Activated CD4-positive, CD25-positive, alpha-beta regulatory T cell treated with anti-CD3 and anti-CD28 coated beads, Interleukin-2, amount 50 U/mL, for 72 hours (primary cell): ENCODE data around the gene TRIO.
"Not testable (repeated sequence)": the region's sequence is repeated elsewhere in the genome, so short reads cannot be mapped to it uniquely, and the experiment has no call there.

Experiments used
- DNase-seq: peaks from one replicate; pipeline ENCODE4 v3.0.0; 2021

The TRIO gene

GRCh38 chr5:14142827-14143545 is at the start of gene TRIO:
TSS of gene TRIO (plus strand) at chr5:14143342. CDS start at chr5:14143726, 384 bp downstream.
- peak; percentile 84 for DNase-seq

DNA sequence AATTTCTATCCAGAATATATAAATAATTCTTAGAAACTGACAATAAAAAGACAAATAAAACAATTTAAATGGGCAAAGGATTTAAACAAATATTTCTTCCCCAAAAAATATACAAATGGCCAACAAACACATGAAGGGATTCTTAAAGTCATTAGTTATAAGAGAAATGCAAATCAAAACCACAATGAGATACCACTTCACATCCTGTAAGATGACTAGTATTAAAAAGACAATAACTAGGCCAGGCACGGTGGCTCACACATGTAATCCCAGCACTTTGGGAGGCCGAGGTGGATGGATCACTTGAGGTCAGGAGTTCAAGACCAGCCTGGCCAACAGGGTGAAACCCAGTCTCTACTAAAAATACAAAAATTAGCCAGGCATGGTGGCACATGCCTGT is 45.8 kb upstream of the TRIO start:
- not testable (repeated sequence) for DNase-seq

GRCh38 chr5:14097998-14098471 is 45.1 kb upstream of the TRIO start:
- no peak for DNase-seq

- no peak for DNase-seq
These were observed 42.9 kb upstream of the TRIO start for GRCh38 chr5:14100281-14100680.

- DNase-seq: no peak
These were observed 41.2 kb upstream of the TRIO start for GRCh38 chr5:14101922-14102321.

- no peak for DNase-seq
These were observed 40.5 kb upstream of the TRIO start for GRCh38 chr5:14102666-14103065.

DNA sequence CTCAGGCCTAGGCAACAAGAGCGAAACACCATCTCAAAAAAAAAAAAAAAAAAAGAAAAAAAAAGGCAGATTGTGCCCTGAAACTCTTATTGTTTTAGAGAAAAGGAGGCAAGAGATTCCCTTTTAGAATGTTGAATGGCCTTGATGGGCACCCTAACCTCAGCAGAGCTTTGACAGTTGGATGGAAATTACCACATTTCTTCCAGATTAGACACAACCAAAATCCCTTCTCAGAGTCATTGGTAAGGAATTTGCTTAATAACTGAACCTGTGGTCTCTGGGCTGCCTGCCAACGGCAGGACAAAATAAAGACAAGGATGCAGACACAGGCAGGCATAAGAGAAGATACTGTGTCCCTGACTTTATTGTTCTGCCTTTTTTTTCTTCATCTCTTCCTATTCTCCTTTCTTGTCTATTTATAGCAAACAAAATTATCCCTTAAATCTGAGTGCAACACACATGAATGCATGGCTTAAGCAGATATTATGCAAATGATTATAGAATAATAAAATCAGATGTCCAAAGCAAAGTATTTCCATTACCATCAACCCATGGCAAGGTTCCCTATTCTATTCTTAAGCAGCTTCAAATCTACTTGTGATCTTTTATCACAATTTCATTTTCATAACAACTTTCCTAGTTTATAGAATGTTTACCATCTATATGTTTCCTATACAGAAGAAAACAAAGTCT is 37.3 kb upstream of the TRIO start:
- no peak for DNase-seq

GRCh38 chr5:14107536-14107935 is 35.6 kb upstream of the TRIO start:
- no peak for DNase-seq

DNA sequence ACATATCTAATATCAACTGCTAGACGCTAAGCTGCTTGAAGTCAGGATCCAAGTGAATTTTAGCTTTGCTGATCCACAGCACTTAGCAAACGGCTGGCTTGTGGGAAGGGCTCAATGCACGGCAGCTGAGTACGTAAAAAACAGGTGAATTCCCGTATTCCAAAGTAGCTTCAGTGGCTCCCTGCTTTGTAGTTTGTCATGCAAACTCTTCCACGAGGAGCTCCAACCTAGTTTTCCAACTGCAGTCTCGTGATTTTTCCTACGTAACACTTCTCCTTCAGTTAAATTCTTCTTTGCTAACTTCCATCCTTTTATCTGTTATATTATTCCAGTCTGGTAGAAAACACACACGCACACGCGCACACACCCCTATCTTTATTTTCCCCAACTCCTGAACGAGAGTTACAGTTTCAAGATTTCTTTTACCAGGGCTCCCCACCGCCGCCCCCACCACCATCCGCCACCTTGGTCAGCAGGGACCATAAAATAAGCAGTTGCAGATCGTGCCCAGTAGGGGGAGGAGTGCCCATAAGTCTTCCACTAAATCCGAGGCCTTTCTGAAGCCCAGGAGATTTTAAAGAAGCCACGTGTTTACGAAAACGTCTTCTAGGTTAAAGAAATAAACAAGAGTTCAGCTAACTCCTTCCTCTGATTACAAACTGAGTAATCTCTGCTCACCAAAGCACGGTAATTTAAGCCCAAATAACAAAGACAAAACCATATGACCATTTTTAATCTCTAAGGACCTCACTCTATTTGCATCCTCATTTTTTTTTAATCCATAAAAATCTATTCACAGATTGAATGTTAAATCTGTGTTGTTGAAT is 34.8 kb upstream of the TRIO start:
- DNase-seq: no peak

DNA sequence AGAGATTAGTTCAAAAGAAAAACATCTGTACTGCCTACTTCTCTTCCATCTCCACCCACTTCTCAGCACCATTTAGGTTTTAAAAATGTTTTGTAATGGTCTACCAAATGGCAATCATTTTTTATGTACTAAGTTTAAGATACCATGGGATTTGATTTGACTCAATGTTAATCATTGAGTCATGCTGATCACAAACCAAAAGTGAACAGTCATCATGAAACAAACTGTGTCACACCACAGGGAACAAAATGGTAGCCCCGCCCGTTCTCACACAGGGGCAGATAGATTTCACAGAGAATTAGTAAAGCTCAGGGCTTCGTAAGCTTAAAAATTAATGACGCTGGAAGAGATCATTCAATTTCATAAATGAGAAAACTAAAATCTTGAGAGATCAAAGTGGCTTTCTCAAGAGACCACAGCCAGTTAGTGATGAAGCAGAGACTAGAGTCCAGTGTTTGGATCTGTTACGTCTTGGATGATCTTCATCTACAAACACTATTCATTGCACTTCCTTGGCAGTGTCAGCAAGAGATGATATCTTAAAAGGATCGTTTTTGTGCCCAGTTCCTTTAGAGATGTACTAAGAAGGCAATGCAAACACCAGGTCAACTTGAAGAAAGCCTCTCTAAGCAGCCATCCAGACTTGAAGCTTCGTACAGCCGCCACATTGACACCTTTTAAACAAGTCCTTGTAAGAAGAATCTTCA is 33.9 kb upstream of the TRIO start:
- no peak for DNase-seq

DNA sequence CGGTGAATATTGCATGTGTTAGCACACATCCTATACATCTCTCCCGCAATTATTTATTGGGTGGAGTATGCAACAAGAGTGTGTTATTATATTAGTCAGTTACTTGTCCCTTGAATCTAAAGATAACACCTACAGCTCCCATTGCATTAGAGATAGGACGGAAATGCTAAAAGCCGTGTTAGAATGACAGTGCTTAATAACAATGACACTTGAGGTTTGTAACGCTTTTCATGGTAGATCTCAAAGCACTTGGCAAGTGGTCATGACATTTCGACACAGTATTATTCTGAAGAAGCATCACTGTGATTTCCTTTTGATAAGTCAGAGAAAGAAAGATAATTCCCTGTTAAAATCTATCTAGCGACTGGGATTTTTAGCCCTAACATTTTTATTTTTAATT is 33.4 kb upstream of the TRIO start:
- DNase-seq: no peak

DNA sequence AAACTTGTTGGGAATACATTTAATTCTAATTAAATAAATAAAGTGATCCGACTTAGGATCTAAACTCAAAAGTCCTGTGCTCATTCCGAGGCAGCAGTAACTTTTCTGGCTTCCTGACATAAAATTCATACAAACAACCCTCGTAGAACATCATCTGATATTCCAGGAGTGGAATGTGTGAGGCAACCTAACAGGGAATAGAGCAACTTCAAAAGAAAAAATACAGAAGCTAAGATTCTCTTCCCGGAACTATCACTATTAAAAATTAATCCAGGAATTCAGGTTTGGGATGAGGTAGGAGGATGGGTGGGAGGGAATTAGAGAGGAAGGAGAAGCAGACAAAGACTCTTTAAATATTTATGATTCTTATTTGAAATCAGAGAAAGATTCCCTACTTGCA is 32.9 kb upstream of the TRIO start:
- DNase-seq: no peak

GRCh38 chr5:14110680-14111079 is 32.5 kb upstream of the TRIO start:
- DNase-seq: no peak

- DNase-seq: no peak
These were observed 30.0 kb upstream of the TRIO start for GRCh38 chr5:14112998-14113652.

- DNase-seq: no peak
These were observed 28.4 kb upstream of the TRIO start for GRCh38 chr5:14114615-14115251.

DNA sequence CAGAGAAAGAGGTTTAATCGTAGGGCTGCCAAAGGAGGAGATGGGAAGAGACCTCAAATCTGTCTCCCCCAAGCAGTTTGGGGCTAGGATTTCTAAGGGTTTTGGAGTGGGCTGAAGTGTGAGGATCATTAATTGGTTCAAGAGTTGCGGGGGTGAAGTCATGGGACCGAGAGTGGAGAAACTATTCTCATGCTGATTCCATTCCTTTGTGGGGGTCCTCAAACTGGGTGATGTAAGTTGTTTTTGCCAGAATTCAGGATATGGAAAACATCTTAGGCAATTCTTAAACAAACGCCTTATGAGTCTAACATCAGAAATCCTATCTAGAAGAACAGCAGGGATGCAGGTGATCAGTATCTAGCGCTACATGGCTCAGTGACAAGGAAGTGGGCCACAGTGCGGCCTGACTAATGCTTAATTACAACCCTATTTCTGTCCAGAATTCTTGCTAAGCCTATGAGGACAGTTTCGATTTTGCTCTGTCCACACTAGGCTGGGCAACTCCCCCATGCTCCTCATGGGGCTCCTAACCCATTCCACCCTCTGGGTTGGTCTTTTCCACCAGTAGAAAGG is 27.7 kb upstream of the TRIO start:
- no peak for DNase-seq

GRCh38 chr5:14118551-14119320 is 24.4 kb upstream of the TRIO start:
- DNase-seq: no peak

- no peak for DNase-seq
These were observed 23.0 kb upstream of the TRIO start for GRCh38 chr5:14120176-14120575.

GRCh38 chr5:14121552-14121951 is 21.6 kb upstream of the TRIO start:
- no peak for DNase-seq

DNA sequence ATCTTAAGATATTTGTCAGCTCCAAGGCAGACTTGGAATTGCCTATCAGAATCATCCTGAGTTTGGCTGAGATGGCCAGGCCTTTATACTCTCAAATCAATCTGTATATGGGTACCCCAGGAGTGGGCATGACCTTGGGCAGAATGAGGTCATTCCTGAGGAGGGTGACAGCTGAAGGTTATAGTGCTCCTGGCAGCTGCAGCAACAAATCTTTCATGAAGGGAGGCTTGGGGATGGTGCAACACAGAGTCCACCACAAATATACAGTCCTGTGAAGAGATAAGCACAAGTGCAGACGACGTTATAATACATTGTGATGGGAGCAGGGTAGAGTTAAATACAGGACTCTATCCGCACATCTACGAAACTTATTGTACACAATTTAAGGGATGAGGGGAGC is 21.1 kb upstream of the TRIO start:
- DNase-seq: no peak

DNA sequence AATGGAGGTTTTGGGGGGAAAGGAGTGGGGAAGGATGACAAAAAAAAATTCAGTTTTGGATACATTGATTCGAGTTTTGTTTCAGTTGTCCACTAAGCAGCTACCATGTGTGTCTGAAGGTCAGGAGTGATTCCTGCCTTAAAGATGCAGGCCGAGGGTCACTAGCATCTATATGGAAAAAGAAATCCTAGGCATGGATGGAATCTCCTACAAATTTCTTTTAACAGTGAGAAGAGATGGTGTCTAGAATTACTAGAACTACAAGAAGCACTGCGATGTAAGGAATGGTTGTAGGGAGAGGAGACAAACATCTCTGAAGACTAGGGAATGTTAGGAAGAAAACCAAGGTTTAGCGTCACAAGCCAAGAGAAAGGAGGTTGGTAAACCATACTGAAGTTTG is 19.6 kb upstream of the TRIO start:
- no peak for DNase-seq
